MM.1S (cell line): ENCODE results near the gene FOXP2.

ENCODE experiments used
- DNase-seq: peaks from one replicate; pipeline ENCODE4 v3.0.0-alpha.2; 2015
- H2AFZ ChIP-seq: fragments of 300-600 bp; sonication (generic); 2 replicates; pipeline ENCODE4 v1.6.0; 2016; ENCODE audit warnings: antibody characterized with exemption, low read length
- H3F3A ChIP-seq: fragments of 300-600 bp; sonication (generic); 2 replicates; pipeline ENCODE4 v1.6.1; 2016; ENCODE audit warnings: mild to moderate bottlenecking, antibody characterized with exemption, low read length, moderate library complexity, mixed read lengths; ENCODE audit not compliant: insufficient read depth
- H3K27ac ChIP-seq: fragments of 300-600 bp; sonication (generic); 2 replicates; pipeline ENCODE4 v1.5.1; 2016; ENCODE audit warnings: mild to moderate bottlenecking, low read length
- H3K27me3 ChIP-seq: fragments of 300-600 bp; sonication (generic); replicated peaks from 2 replicates; pipeline ENCODE4 v1.6.0; 2016; ENCODE audit warnings: low read length; ENCODE audit not compliant: insufficient read depth
- H3K36me3 ChIP-seq: fragments of 300-600 bp; sonication (generic); replicated peaks from 2 replicates; pipeline ENCODE4 v1.6.1; 2016; ENCODE audit warnings: mild to moderate bottlenecking, low read length, mixed read lengths; ENCODE audit not compliant: insufficient read depth
- H3K4me1 ChIP-seq: fragments of 300-600 bp; sonication (generic); 2 replicates; pipeline ENCODE4 v1.6.1; 2016; ENCODE audit warnings: low read length, mixed read lengths
- H3K4me2 ChIP-seq: fragments of 300-600 bp; sonication (generic); 2 replicates; pipeline ENCODE4 v1.6.0; 2016; ENCODE audit warnings: low read depth, low read length
- H3K4me3 ChIP-seq: fragments of 300-600 bp; sonication (generic); 2 replicates; pipeline ENCODE4 v1.5.1; 2016; ENCODE audit warnings: low read length, mixed read lengths
- H3K79me2 ChIP-seq: fragments of 300-600 bp; sonication (generic); 2 replicates; pipeline ENCODE4 v1.6.1; 2016; ENCODE audit warnings: mixed run types, low read length, mixed read lengths
- H3K9ac ChIP-seq: fragments of 300-600 bp; sonication (generic); 2 replicates; pipeline ENCODE4 v1.6.1; 2016; ENCODE audit warnings: low read length, mixed read lengths
- H3K9me2 ChIP-seq: fragments of 300-600 bp; sonication (generic); replicated peaks from 2 replicates; pipeline ENCODE4 v1.6.1; 2016; ENCODE audit warnings: mild to moderate bottlenecking, low read length, mixed read lengths; ENCODE audit not compliant: insufficient read depth
- H3K9me3 ChIP-seq: fragments of 300-600 bp; sonication (generic); replicated peaks from 2 replicates; pipeline ENCODE4 v1.6.1; 2016; ENCODE audit warnings: mild to moderate bottlenecking, low read length, mixed read lengths; ENCODE audit not compliant: insufficient read depth
- H4K20me1 ChIP-seq: fragments of 300-600 bp; sonication (generic); 2 replicates; pipeline ENCODE4 v1.6.1; 2016; ENCODE audit warnings: mild to moderate bottlenecking, low read length, moderate library complexity, mixed read lengths; ENCODE audit not compliant: insufficient read depth
- EZH2 ChIP-seq: fragments of 300-600 bp; sonication (generic); optimal IDR thresholded peaks from 2 replicates; pipeline ENCODE3; 2017; ENCODE audit warnings: low read depth, mild to moderate bottlenecking, antibody characterized with exemption, low read length, mixed read lengths
- EZH2phosphoT487 ChIP-seq: fragments of 300-600 bp; sonication (generic); IDR thresholded peaks from 2 replicates; pipeline ENCODE4 v1.6.1; 2018; ENCODE audit warnings: antibody characterized with exemption, low read length
- TF ChIP-seq, protein P1 (sequence below): fragments of 300-600 bp; sonication (generic); IDR thresholded peaks from 2 replicates; pipeline ENCODE4 v1.5.1; 2016; ENCODE audit warnings: antibody characterized with exemption, low read length, mixed read lengths

The FOXP2 gene

DNA sequence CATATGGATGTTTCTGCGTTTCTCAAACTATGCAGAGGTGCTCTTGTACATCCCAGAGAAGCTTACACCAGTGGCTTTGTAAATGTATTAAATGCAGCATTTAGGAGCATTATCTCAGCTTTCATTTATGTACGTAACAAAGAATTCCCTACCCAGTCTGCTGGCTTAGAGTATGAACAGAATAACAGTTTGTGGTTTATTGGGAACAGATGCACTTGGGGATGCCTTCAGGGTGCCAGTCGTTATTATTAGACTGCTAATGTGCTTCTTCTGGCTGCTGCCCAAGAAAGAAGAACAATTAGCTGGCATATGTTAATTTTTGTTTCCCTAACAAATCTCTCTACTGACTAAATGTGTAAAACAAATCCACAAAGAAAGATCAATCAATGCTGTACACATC, 241.9 kb downstream of the FOXP2 start:
- no peak overlapping the region for H2AFZ ChIP-seq

DNA sequence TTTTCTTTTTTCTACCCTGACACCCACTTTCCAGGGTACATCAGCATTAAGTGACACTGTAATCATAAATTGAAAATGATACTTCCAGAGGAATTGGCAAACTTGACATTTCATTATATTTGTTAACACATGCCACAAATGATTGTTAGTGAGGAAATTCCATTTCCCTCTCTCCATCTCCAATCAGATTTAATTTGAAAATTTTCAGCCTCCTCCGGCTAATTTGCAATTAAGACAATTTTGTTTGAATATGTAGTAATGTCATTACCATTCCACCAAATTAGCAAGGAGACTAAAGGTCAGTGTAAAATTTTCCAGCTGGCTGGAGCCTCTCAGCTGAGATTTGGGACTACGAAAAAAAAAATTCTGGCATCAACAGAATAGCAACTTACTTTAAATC, 242.7 kb downstream of the FOXP2 start:
- H3K36me3 ChIP-seq = no peaks in the 10 kb centered on the region
- no peaks in the 10 kb centered on the region for H3K4me1 ChIP-seq
- no peaks in the 10 kb centered on the region for H3K9me3 ChIP-seq
- no peak overlapping the region for H3K4me3 ChIP-seq
- no peak for TF ChIP-seq EZH2phosphoT487
- TF ChIP-seq, protein P1, sequence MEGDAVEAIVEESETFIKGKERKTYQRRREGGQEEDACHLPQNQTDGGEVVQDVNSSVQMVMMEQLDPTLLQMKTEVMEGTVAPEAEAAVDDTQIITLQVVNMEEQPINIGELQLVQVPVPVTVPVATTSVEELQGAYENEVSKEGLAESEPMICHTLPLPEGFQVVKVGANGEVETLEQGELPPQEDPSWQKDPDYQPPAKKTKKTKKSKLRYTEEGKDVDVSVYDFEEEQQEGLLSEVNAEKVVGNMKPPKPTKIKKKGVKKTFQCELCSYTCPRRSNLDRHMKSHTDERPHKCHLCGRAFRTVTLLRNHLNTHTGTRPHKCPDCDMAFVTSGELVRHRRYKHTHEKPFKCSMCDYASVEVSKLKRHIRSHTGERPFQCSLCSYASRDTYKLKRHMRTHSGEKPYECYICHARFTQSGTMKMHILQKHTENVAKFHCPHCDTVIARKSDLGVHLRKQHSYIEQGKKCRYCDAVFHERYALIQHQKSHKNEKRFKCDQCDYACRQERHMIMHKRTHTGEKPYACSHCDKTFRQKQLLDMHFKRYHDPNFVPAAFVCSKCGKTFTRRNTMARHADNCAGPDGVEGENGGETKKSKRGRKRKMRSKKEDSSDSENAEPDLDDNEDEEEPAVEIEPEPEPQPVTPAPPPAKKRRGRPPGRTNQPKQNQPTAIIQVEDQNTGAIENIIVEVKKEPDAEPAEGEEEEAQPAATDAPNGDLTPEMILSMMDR = no peak
- no peak for TF ChIP-seq EZH2
- DNase-seq = no peak
- H3K27ac ChIP-seq = no peak overlapping the region
- H3K27me3 ChIP-seq = no peaks in the 10 kb centered on the region
- H3K79me2 ChIP-seq = no peaks in the 10 kb centered on the region
- H3F3A ChIP-seq = no peaks in the 10 kb centered on the region
- H3K9ac ChIP-seq = no peak overlapping the region
- no peak overlapping the region for H3K4me2 ChIP-seq
- H2AFZ ChIP-seq = no peak overlapping the region
- H3K9me2 ChIP-seq = no peaks in the 10 kb centered on the region
- H4K20me1 ChIP-seq = no peaks in the 10 kb centered on the region

More for the DNA sequence above, 241.9 kb downstream of the FOXP2 start:
- H3K27ac ChIP-seq = no peak overlapping the region
- H3K4me3 ChIP-seq = no peak overlapping the region
- H3K27me3 ChIP-seq = no peaks in the 10 kb centered on the region
- no peaks in the 10 kb centered on the region for H3F3A ChIP-seq
- no peaks in the 10 kb centered on the region for H3K9me2 ChIP-seq
- H4K20me1 ChIP-seq = no peaks in the 10 kb centered on the region
- no peaks in the 10 kb centered on the region for H3K9me3 ChIP-seq
- H3K4me1 ChIP-seq = no peaks in the 10 kb centered on the region
- no peaks in the 10 kb centered on the region for H3K36me3 ChIP-seq
- no peak for TF ChIP-seq EZH2
- TF ChIP-seq, protein P1 = no peak
- TF ChIP-seq EZH2phosphoT487 = no peak
- H3K9ac ChIP-seq = no peak overlapping the region
- no peak for DNase-seq
- H3K4me2 ChIP-seq = no peak overlapping the region
- H3K79me2 ChIP-seq = no peaks in the 10 kb centered on the region

GRCh38 chr7:114658216-114658615, 243.6 kb downstream of the FOXP2 start:
- no peak overlapping the region for H2AFZ ChIP-seq
- no peak overlapping the region for H3K4me2 ChIP-seq
- H3K4me1 ChIP-seq = no peaks in the 10 kb centered on the region
- H3K79me2 ChIP-seq = no peaks in the 10 kb centered on the region
- no peak for DNase-seq
- H3K9me2 ChIP-seq = no peaks in the 10 kb centered on the region
- no peaks in the 10 kb centered on the region for H3K27me3 ChIP-seq
- no peaks in the 10 kb centered on the region for H3K9me3 ChIP-seq
- TF ChIP-seq EZH2phosphoT487 (no peak), EZH2 (no peak)
- TF ChIP-seq, protein P1 = no peak
- no peaks in the 10 kb centered on the region for H3K36me3 ChIP-seq
- no peak overlapping the region for H3K4me3 ChIP-seq
- no peak overlapping the region for H3K9ac ChIP-seq
- no peaks in the 10 kb centered on the region for H3F3A ChIP-seq
- no peaks in the 10 kb centered on the region for H4K20me1 ChIP-seq
- no peak overlapping the region for H3K27ac ChIP-seq
